HL-60 (cell line): Measurements from ENCODE around the gene NKX2-4.

ENCODE experiments used
- CTCF ChIP-seq: IDR thresholded peaks from one replicate; pipeline ENCODE4 v1.5.1; 2011; ENCODE audit warnings: low read length, control low read depth, inconsistent platforms; ENCODE audit not compliant: insufficient read depth
- GABPA ChIP-seq: IDR thresholded peaks from 2 replicates; pipeline ENCODE4 v1.6.1; 2012; ENCODE audit warnings: low read depth
- POLR2AphosphoS5 ChIP-seq: IDR thresholded peaks from 2 replicates; pipeline ENCODE4 v1.6.1; 2012; ENCODE audit warnings: low read depth
- REST ChIP-seq: IDR thresholded peaks from 2 replicates; pipeline ENCODE4 v1.6.1; 2012; ENCODE audit warnings: low read depth; ENCODE audit not compliant: insufficient replicate concordance

- no peak for TF ChIP-seq POLR2AphosphoS5
- no peak for TF ChIP-seq CTCF
- no peak for TF ChIP-seq REST
- TF ChIP-seq GABPA: no peak
These were observed 40.9 kb downstream of the NKX2-4 start for GRCh38 chr20:21356386-21356785.
